NCI-H2029 treated with DMSO at 0.1 percent for 48 hours (cell line): ENCODE data around the gene CPZ.

Experiments used
- DNase-seq: peaks from one replicate; lab custom pipeline; 2025; lab: John Stamatoyannopoulos, UW

Gene CPZ

DNA sequence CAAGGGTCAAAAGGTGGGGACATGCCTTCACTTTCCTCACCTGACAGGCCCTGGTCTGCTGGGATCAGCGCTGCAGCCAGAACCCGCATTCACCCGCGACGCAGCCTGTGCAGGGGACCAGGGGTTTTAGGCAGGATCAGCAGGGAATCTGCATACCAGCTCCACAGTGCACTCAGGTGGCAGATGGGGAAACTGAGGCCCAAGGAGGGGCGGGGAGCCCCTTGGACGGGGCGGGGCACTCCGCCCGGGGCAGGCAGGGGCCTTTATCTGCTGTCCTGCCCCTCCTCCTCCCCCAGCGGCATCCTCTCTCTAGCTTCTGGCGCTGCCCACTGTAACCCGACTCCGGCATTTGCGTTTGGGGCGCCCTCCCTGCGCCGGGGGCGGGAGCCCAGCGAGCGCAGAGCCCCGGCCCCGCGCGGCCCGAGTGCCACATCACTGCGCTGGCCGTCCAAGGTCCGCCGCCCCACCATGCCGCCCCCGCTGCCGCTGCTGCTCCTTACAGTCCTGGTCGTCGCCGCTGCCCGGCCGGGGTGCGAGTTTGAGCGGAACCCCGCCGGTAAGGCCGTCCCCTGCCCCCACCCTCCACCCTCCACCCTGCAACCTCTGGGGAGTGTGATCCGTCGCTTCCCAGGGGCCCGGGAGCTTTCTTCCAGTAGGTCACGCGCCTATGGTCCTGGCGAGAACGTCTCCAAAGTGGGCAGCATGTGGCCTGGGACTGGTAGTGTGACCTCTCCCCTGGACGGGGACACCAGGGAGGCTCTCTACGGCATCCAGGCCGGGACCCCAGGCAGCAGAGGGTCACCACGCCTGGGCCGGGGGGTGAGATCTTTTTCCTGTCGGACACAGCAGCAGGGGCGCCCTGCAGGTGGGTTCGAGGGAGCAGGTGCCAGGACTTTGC is at the start of gene CPZ:
Gene CPZ (plus strand): TSS at position 400 of the 898 bp plus-strand sequence. CDS start 69 bp downstream, at position 469.
- no peak for DNase-seq

DNA sequence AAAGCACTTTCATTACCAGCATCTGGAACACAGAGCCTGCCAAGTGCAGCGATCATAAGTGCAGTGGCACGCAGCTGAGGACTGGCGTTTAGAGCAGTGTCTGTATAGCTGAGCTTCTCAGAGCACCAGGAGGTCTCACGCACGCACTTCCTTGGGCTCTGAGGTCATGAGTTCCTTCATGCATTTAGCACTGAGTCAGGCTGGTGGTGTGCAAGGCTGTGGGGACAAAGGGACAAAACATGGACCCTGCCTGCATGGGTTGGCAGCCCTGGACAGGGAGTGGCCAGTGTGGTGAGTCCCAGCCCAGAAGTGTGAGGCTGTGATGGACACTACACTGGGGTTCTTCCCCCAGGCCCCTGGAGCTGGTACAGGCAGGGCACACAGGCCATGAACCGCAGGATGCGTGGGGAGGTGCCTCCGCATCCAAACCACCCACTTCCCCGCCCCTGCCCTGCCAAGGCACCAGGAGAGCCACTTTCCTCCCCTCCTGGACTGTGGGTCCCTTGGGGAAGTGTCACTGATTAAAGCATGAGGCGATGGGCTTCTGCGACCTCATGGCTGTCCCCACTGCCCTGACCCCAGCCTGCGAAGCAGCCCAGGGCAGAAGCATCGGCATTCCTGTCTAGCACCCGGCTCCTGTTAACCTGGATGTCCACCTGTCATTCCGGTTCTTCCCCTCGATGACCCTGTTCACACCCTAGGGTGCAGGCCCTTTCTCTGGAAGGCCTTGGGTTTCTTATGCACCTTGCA is 49.6 kb upstream of the CPZ start:
- no peak for DNase-seq

DNA sequence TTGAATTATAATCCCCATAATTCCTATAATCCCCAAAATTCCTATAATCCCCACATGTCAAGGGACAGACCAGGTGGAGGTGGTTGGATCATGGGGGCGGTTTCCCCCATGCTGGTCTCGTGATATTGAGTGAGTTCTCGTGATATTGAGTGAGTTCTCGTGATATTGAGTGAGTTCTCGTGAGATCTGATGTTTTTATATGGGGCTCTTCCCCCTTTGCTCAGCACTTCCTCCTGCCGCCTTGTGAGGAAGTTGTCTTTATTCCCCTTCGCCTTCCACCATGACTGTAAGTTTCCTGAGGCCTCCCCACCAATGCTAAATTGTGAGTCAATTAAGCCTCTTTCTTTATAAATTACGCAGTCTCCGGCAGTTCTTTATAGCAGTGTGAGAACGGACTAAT is 48.9 kb upstream of the CPZ start:
- DNase-seq: no peak

DNA sequence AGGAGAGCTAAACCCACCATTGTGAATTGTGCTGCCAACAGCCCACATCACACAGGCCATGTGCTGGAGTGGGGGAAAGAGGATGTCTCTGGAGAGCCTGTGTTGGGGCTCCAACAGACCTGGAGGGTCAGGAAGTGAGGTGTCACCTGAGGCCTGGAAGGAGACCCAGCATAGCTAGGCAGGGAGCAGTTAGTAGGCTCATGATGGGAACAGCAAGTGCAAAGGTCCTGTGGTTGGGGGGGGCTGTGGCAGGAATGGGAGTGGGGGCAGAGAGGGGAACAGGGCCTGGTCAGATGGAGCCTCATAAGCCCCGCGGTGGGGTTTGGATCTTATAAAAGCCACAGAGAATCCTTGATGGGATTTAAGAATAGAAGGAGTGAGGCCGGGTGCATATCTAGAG is 48.3 kb upstream of the CPZ start:
- no peak for DNase-seq

DNA sequence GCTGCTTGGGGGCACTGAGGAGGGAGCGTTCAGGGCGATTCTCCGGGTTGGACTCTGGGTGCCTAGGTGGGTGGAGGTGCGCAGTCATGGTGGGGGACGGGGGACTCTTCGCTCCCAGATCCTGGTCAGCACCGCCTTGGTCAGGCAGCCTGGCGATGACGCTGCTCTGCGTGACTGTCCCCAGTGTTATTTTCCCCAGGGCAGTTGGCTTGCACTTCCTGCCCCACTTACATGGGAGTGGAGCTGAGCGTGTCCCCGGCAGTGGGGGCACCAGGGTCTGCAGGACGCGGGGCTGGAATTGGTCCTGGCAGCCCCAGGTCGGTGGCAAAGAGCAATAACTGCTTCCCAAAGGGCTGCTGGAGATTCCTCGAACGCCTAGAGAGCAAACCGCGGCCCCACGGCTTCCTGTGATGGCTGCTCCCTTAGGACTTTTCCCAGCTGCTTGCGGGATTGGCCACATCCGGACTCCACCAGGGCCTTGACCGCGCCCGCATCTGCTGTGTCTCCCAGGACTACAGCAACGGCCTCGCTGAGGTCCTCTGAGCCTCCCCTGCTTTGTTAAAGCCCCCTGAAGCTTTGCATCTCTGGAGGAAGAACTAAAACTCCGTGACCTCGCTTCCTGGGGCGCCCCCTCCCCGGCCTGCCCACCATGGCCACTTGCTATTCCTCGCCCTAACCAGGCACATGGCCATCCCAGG is 47.7 kb upstream of the CPZ start:
- DNase-seq: no peak

DNA sequence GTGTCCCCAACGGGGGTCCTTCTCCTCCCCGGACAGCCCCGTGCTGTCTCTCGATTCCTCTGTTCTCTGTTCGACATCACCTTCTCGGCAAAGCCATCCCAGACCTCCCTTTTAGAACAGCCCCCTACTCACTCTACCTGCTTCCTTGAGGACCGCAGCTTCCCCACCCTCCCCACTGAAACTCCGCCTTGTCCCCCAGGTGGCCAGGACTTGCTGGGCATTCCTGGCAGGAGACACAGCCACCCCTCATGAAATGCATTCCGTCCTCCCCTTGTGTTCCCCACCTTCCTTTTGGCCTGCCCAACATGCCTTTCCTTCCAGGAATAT is 47.2 kb upstream of the CPZ start:
- no peak for DNase-seq

DNA sequence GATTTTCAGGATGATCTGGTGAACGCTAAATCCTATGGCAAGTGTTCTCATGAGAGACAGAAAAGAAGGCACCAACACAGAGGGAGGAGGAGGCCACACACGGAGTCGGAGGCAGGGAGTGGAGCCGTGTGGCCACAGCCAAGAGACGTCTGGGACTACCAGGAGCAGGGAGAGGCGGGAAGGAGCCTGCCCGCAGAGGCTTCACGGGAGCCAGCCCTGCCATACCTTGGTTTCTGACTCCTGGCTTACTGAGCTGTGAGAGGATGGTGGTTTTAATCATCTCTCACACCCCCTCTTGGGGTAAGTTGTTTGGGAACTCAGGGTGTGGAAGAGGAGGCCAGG is 45.8 kb upstream of the CPZ start:
- DNase-seq: no peak

DNA sequence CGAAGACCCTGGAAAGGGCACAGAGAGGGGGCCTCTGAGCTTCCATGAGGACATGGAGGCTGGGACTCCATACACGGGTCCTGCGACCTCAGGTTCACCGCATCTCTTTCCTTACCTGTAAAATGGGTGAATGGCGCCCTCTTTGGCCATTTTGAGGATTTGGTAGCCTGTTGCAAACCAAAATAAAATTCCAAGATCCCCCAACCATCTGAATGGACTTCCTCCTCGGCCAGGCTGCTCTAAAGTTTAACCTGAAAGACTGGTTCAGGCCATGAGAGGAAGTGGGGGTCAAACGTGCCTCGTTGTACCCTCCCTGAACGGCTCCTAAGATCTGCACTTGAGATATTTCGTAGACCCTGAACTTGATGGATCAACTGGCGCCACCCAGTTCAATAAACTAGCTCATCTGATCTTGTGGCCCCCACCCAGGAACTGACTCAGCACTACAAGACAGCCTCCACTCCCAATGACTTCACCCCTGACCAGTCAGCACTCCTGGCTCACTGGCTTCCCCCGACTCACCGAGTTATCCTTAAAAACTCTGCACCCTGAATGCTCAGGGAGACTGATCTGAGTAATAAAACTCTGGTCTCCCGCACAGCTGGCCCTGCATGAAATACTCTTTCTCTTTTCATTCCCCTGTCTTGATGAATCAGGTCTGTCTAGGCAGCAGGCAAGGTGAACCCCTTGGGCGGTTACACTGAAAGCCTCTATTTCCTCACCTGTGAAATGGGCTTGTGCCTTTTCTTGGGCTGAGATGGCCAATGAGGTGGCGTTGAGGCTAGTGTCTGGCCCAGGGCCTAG is 45.3 kb upstream of the CPZ start:
- no peak for DNase-seq

- DNase-seq: no peak
Measured at GRCh38 chr4:8547912-8548730, 44.4 kb upstream of the CPZ start.

GRCh38 chr4:8548731-8549351 is 43.7 kb upstream of the CPZ start:
- no peak for DNase-seq

DNA sequence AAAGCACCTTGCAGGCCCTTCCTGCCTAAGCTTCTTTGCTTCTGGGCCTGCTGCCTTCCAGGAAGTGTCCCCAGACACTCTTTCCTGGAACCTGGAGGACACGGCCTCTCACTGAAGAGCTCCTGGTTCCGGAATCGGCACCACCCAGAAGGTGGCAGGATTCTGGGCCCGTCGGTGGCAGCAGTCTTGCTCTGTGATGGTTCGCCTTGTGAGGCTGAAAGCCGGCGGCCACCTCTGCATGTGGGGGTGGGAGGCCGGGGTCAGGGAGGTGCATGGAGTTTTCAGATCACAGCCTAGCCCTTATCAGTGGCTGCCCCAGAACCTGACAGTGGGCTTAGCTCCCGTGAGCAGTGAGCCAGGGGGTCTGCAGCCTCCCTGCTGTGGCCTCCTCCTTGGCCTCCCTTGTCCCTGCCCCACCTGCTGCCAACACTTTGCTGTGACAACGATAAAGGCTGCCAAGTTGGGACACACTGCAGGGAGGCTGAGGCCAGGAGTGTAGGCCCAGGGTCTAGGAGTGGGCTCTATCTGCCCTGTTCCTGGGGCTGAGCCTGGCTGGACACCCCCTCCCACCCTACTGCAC is 43.1 kb upstream of the CPZ start:
- no peak for DNase-seq

DNA sequence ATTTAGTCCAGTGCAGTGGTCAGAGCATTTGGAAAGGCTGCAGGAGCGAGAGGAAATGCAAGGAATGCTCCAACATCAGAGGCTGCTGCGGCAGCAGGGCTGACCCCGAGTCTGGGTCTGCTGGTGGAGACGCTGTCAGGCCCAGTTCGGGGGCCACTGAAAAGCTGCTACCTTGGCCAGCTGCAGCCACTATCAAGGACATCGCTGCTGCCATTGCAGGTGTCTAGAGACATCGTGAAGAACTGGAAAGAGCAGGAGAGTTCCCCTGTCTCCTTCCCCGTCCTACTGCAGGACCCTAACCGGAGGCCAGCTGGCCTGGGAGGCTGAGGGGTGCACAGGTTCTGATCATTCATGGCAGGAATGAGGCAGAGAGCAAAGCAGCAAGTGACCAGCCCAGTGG is 41.9 kb upstream of the CPZ start:
- no peak for DNase-seq

- DNase-seq: no peak
Measured at GRCh38 chr4:8552024-8552423, 40.5 kb upstream of the CPZ start.

GRCh38 chr4:8552581-8553205 is 39.9 kb upstream of the CPZ start:
- no peak for DNase-seq

GRCh38 chr4:8553216-8553615 is 39.3 kb upstream of the CPZ start:
- no peak for DNase-seq

DNA sequence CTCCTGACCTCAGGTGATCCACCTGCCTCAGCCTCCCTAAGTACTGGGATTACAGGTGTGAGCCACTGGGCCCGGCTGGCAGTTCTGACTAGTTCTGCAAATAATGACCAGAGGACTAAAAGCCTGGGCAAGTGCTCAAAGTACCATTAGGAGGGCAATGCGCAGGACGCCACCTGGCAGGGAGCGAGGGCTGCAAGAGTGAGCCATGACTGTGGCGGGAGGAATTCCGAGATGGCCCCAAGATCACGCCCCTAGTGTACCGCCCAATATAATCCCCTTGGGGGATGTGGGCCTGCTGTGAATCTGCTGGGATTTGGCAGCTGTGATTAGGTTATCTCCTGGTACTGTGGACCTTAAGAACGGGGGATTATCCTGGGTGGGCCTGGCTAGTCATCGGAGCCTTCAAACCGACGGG is 38.6 kb upstream of the CPZ start:
- no peak for DNase-seq

DNA sequence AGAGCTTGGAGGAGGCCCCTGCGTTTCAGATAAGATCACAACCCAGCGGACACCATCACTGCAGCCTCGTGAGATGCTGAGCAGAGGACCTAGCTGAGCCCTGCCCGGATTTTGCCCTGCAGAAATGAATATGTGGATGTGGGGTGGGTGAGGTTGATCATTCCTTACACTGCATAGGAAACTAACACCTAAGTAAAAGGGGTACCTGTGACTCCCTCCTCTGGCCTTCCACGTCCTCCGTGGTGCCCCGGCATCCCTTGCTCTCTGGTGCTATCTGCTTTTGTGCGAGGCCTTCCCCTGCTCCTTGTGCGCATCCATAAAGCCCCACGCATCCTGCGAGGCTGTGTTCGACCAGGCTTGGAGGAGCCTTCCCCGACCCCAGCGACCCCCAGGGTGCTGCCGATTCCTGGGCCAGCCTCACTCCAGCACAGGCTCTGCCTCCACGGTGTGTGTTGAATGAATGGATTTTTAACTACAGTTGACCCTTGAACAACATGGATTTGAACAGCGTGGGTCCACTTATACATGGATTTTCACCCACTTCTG is 37.9 kb upstream of the CPZ start:
- no peak for DNase-seq

DNA sequence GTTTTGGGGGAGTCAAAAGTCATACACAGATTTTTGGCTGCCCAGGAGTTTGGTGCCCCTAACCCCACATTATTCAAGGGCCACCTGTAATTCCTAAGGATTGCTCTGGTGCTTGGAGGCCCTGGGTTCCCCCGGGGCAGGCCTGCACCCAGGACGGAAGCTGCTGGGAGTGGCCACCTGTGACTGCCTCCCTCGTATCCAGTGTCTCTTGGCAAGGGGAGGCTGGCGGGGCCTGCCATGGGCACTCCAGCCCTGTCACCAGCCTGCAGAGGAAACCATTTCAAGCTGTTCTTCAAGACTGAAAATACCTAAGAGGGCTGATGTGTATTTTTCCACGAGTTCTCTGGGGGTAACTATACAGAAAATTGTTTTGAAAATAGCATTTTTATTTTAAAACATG is 36.8 kb upstream of the CPZ start:
- DNase-seq: no peak

GRCh38 chr4:8556341-8557150 is 36.0 kb upstream of the CPZ start:
- no peak for DNase-seq
